HepG2 (cell line): ENCODE data around the gene CCDC3.

Experiments
- KDM1A ChIP-seq: IDR thresholded peaks from 2 replicates; pipeline ENCODE4 v1.6.1; 2016; ENCODE audit warnings: missing compliant biosample characterization
- NRL ChIP-seq: sonication (generic); formaldehyde crosslinking; IDR thresholded peaks from 2 replicates; pipeline ENCODE4 v1.5.0; 2020; ENCODE audit warnings: missing genetic modification reagents, mild to moderate bottlenecking, moderate library complexity, borderline replicate concordance
- POLR2A ChIP-seq, 2 experiments: IDR thresholded peaks; 2 replicates each; pipeline ENCODE4 v1.6.1; 2011; ENCODE audit warnings: low read depth in 2 of 2, low read length in 2 of 2, mild to moderate bottlenecking in 1 of 2, moderate library complexity in 1 of 2; ENCODE audit not compliant: insufficient read depth in 1 of 2
- RFX5 ChIP-seq: IDR thresholded peaks from 2 replicates; pipeline ENCODE4 v1.6.1; 2011; ENCODE audit warnings: low read depth, low read length, improper control_type of control experiment
- SMARCE1 ChIP-seq: fragments of 450-650 bp; IDR thresholded peaks from 2 replicates; pipeline ENCODE4 v1.6.1; 2017; ENCODE audit warnings: borderline replicate concordance
- SP2 ChIP-seq: sonication (generic); formaldehyde crosslinking; IDR thresholded peaks from 2 replicates; pipeline ENCODE4 v1.5.1; 2020; ENCODE audit warnings: mild to moderate bottlenecking, missing genetic modification reagents
- TEAD2 ChIP-seq: sonication (generic); formaldehyde crosslinking; IDR thresholded peaks from 2 replicates; pipeline ENCODE4 v1.9.0; 2021; ENCODE audit warnings: missing genetic modification reagents
- ZFYVE20 ChIP-seq: sonication (generic); formaldehyde crosslinking; IDR thresholded peaks from 2 replicates; pipeline ENCODE4 v1.8.0; 2023; ENCODE audit warnings: low read depth, mild to moderate bottlenecking, moderate library complexity, missing genetic modification reagents, borderline replicate concordance
- ZNF574 ChIP-seq: sonication (generic); formaldehyde crosslinking; IDR thresholded peaks from 2 replicates; pipeline ENCODE4 v1.4.0; 2020; ENCODE audit warnings: missing genetic modification reagents
- TF ChIP-seq, protein P1 (sequence below): sonication (generic); formaldehyde crosslinking; IDR thresholded peaks from 2 replicates; pipeline ENCODE4 v1.5.0; 2020; ENCODE audit warnings: mild to moderate bottlenecking, missing genetic modification reagents, moderate library complexity
- TF ChIP-seq, protein P2 (sequence below): sonication (generic); formaldehyde crosslinking; IDR thresholded peaks from 2 replicates; pipeline ENCODE4 v1.8.1; 2023; ENCODE audit warnings: mild to moderate bottlenecking, missing genetic modification reagents

DNA sequence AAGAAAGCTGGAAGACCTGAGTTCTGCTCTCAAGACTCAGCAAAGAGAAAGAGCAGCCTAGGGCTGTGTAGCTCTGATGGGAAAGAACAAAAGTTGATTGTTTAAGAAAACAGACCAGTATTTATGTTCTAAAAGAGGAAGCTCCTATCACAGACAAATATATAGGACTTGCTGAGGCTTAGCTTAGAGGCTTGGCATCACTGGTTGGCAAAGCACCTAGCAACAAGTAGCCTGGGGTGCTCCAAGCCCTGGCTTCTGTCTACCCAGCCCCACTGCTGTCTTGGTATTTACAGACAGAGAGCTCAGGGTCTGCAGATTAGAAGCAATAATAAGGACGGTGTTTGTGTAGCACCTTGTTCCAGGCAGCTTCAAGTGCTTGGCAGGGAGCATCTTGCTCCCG is 36.9 kb upstream of the CCDC3 start:
- TF ChIP-seq POLR2A (IDR thresholded peaks at IDR 0.05; ENCODE audit: insufficient read depth in 1 of 2, low read depth in 2 of 2, low read length in 2 of 2) (no peak), TEAD2 (no peak), NRL (CRISPR knock-in tag) (no peak), RFX5 (no peak), SMARCE1 (no peak), ZNF574 (CRISPR knock-in tag) (no peak), ZFYVE20 (CRISPR knock-in tag) (no peak), SP2 (CRISPR knock-in tag) (no peak), KDM1A (no peak)
- TF ChIP-seq, protein P1, sequence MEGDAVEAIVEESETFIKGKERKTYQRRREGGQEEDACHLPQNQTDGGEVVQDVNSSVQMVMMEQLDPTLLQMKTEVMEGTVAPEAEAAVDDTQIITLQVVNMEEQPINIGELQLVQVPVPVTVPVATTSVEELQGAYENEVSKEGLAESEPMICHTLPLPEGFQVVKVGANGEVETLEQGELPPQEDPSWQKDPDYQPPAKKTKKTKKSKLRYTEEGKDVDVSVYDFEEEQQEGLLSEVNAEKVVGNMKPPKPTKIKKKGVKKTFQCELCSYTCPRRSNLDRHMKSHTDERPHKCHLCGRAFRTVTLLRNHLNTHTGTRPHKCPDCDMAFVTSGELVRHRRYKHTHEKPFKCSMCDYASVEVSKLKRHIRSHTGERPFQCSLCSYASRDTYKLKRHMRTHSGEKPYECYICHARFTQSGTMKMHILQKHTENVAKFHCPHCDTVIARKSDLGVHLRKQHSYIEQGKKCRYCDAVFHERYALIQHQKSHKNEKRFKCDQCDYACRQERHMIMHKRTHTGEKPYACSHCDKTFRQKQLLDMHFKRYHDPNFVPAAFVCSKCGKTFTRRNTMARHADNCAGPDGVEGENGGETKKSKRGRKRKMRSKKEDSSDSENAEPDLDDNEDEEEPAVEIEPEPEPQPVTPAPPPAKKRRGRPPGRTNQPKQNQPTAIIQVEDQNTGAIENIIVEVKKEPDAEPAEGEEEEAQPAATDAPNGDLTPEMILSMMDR = no peak
- TF ChIP-seq, protein P2, sequence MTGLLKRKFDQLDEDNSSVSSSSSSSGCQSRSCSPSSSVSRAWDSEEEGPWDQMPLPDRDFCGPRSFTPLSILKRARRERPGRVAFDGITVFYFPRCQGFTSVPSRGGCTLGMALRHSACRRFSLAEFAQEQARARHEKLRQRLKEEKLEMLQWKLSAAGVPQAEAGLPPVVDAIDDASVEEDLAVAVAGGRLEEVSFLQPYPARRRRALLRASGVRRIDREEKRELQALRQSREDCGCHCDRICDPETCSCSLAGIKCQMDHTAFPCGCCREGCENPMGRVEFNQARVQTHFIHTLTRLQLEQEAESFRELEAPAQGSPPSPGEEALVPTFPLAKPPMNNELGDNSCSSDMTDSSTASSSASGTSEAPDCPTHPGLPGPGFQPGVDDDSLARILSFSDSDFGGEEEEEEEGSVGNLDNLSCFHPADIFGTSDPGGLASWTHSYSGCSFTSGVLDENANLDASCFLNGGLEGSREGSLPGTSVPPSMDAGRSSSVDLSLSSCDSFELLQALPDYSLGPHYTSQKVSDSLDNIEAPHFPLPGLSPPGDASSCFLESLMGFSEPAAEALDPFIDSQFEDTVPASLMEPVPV = no peak
